A549 (cell line): Measurements from ENCODE around the gene HLA-DQB1.

ENCODE experiments used
- CTCF ChIP-seq: fragments of >200 bp; sonication (Bioruptor Twin); formaldehyde crosslinking; IDR thresholded peaks from 3 replicates; pipeline ENCODE4 v1.5.1; 2016
- MAX ChIP-seq: IDR thresholded peaks from 2 replicates; pipeline ENCODE4 v1.6.1; 2012

- TF ChIP-seq CTCF (no peak), MAX (no peak)
Measured at GRCh38 chr6:32624565-32624964, 41.9 kb downstream of the HLA-DQB1 start.
